Upper lobe of right lung (tissue), 1 donor: ENCODE data around the gene ACACB. TPM values are rescaled to one million over a fixed set of nuclear protein-coding genes. Genes with fewer than 3 reads are reported as not detected.

ENCODE experiments used
- ATAC-seq: fragments of 200-7000 bp; cut with Tn5 transposase; one replicate; pipeline ENCODE4 v1.9.1; 2020; ENCODE audit warnings: mild to moderate bottlenecking, moderate library complexity
- DNase-seq: peaks from one replicate; pipeline ENCODE4 v3.0.0-alpha.2; 2020
- H3K27ac ChIP-seq: fragments of 200-600 bp; one replicate; pipeline ENCODE4 v1.8.0; 2022
- H3K27me3 ChIP-seq: fragments of 200-600 bp; one replicate; pipeline ENCODE4 v1.8.0; 2022; ENCODE audit warnings: mild to moderate bottlenecking
- H3K36me3 ChIP-seq: fragments of 200-600 bp; one replicate; pipeline ENCODE4 v1.8.0; 2022
- H3K4me1 ChIP-seq: fragments of 200-600 bp; one replicate; pipeline ENCODE4 v1.8.0; 2022
- H3K4me3 ChIP-seq: fragments of 200-600 bp; one replicate; pipeline ENCODE4 v1.8.0; 2022; ENCODE audit warnings: mild to moderate bottlenecking
- H3K9me3 ChIP-seq: fragments of 200-600 bp; one replicate; pipeline ENCODE4 v1.8.0; 2022
- CTCF ChIP-seq: fragments of 200-600 bp; IDR thresholded peaks from one replicate; pipeline ENCODE4 v1.8.0; 2022; ENCODE audit warnings: antibody characterized with exemption
- intact Hi-C: fragments of 100-400 bp; cut with DNase I; formaldehyde crosslinking; loops from one replicate; pipeline ENCODE4 v1.11.0; 2022
- total RNA-seq: library from RNA; stranded (reverse); fragmentation: NEBNext Ultra II Directional; extraction: Animal tissue kit (Norgen Biotek cat#: 25700); gene quantifications from one replicate; pipeline ENCODE4 v1.2.1, GENCODE V29; 2021
- donor health status: DM: no; HTN: yes; CAD: no; lungs with severe emphysema.

ACACB gene
- total RNA-seq, 1 donor from 2014 or later: 35.2 TPM

GRCh38 chr12:109154451-109155438 is 38.4 kb downstream of the ACACB start:
- H3K27me3 ChIP-seq: no peaks in the 10 kb centered on the region
- H3K36me3 ChIP-seq: no peaks in the 10 kb centered on the region
- H3K4me3 ChIP-seq: peak overlapping the region; percentile 81
- ATAC-seq: peak; percentile 98
- no peak for TF ChIP-seq CTCF
- DNase-seq: peak; percentile 93
- H3K27ac ChIP-seq: peak overlapping the region; percentile 85
- H3K9me3 ChIP-seq: no peaks in the 10 kb centered on the region
- intact Hi-C loops: no loop called here
- H3K4me1 ChIP-seq: peaks cover 18% of the 10 kb centered on the region

- no peak overlapping the region for H3K27ac ChIP-seq
These were observed 39.6 kb downstream of the ACACB start for GRCh38 chr12:109156036-109156435.

GRCh38 chr12:109156586-109156985 is 40.2 kb downstream of the ACACB start:
- Histone ChIP-seq H3K4me1 (peaks cover 22% of the 10 kb centered on the region), H3K27me3 (no peaks in the 10 kb centered on the region), H3K9me3 (no peaks in the 10 kb centered on the region), H3K27ac (no peak overlapping the region), H3K36me3 (no peaks in the 10 kb centered on the region), H3K4me3 (no peak overlapping the region)
- ATAC-seq (no peak), DNase-seq (no peak)
- intact Hi-C loops: no loop called here
- no peak for TF ChIP-seq CTCF

More at GRCh38 chr12:109156036-109156435, 39.6 kb downstream of the ACACB start:
- Histone ChIP-seq H3K4me3 (no peak overlapping the region), H3K36me3 (no peaks in the 10 kb centered on the region), H3K9me3 (no peaks in the 10 kb centered on the region), H3K4me1 (peaks cover 19% of the 10 kb centered on the region), H3K27me3 (no peaks in the 10 kb centered on the region)
- no peak for TF ChIP-seq CTCF
- DNase-seq: no peak
- ATAC-seq: no peak
- intact Hi-C loops: no loop called here

GRCh38 chr12:109157986-109158385 is 41.6 kb downstream of the ACACB start:
- H3K27ac ChIP-seq: peak overlapping the region; percentile 45
- DNase-seq: no peak
- H3K27me3 ChIP-seq: no peaks in the 10 kb centered on the region
- no peaks in the 10 kb centered on the region for H3K9me3 ChIP-seq
- H3K4me1 ChIP-seq: peaks cover 22% of the 10 kb centered on the region
- no peaks in the 10 kb centered on the region for H3K36me3 ChIP-seq
- no peak overlapping the region for H3K4me3 ChIP-seq
- TF ChIP-seq CTCF: no peak
- ATAC-seq: no peak
- intact Hi-C loops: no loop called here

GRCh38 chr12:109160433-109160832 is 44.0 kb downstream of the ACACB start:
- intact Hi-C loops: no loop called here
- Histone ChIP-seq H3K9me3 (no peaks in the 10 kb centered on the region), H3K4me1 (peaks cover 13% of the 10 kb centered on the region), H3K27me3 (no peaks in the 10 kb centered on the region), H3K4me3 (no peak overlapping the region), H3K27ac (no peak overlapping the region), H3K36me3 (no peaks in the 10 kb centered on the region)
- no peak for ATAC-seq
- no peak for TF ChIP-seq CTCF
- DNase-seq: no peak
